ENCODE data around the gene BTBD3.

BTBD3 gene

GRCh38 chr20:11941593-11942246 is 24.0 kb downstream of the BTBD3 start:
- H3K4me3 ChIP-seq = no peak overlapping the region
- TF ChIP-seq CTCF (IDR thresholded peaks at IDR 0.05) = no peak
- no peak overlapping the region for H3K27ac ChIP-seq
- DNase-seq (ENCODE audit: low spot score) = no peak

- no peak for DNase-seq (ENCODE audit: low spot score)
- no peak for TF ChIP-seq CTCF (IDR thresholded peaks at IDR 0.05)
- H3K4me3 ChIP-seq = no peak overlapping the region
- no peak overlapping the region for H3K27ac ChIP-seq
Observed at GRCh38 chr20:11943778-11944177, 26.1 kb downstream of the BTBD3 start.

DNA sequence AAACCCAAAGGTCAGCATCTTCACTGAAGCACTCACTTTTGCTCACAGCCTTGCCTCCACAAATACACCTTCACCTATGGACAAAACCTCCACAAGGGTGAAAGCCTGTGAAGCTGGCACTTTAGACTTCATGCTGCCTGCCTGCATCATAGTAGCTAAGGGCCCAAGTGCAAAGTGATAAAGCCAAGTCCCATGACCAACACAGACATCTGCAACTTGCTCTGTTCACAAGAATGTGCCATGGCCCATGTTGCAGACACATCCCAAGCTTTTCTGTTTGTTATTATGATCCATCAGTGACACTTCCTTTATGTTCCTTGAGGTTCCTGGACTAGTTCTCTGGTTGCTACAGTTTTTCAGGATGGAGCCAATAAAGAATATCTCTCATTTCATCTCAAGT is 31.1 kb downstream of the BTBD3 start:
- Histone ChIP-seq H3K27ac (no peak overlapping the region), H3K4me3 (no peak overlapping the region)
- no peak for DNase-seq (ENCODE audit: low spot score)
- TF ChIP-seq CTCF (IDR thresholded peaks at IDR 0.05) = no peak

GRCh38 chr20:11949711-11950110 is 32.0 kb downstream of the BTBD3 start:
- no peak for TF ChIP-seq CTCF (IDR thresholded peaks at IDR 0.05)
- no peak overlapping the region for H3K4me3 ChIP-seq
- no peak overlapping the region for H3K27ac ChIP-seq
- no peak for DNase-seq (ENCODE audit: low spot score)

- TF ChIP-seq CTCF (IDR thresholded peaks at IDR 0.05) = no peak
- no peak for DNase-seq (ENCODE audit: low spot score)
- Histone ChIP-seq H3K4me3 (no peak overlapping the region), H3K27ac (no peak overlapping the region)
Observed at GRCh38 chr20:11951696-11952095, 34.0 kb downstream of the BTBD3 start.

- TF ChIP-seq CTCF (IDR thresholded peaks at IDR 0.05) = no peak
- DNase-seq (ENCODE audit: low spot score) = no peak
- no peak overlapping the region for H3K27ac ChIP-seq
- no peak overlapping the region for H3K4me3 ChIP-seq
Observed at GRCh38 chr20:11952639-11953038, 34.9 kb downstream of the BTBD3 start.

DNA sequence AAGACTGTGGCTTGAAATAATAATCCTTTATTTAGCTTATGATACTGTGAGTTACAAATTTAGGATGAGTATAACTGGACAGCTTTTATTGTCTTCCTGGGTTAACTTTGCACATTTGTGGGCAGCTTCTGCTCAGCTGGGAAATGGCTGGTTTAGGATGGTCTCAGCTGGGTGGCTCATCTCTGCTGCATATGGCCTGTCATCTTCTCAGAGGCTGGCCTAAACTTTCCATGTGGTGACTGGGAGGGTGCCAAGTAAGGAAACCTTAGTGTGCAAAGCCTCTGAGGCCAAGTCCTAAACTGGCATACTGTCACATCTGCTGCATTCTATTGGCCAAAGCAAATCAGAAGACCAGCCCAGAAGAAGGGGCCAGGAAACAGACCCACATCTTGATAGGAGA is 40.2 kb downstream of the BTBD3 start:
- TF ChIP-seq CTCF (IDR thresholded peaks at IDR 0.05) = no peak
- DNase-seq (ENCODE audit: low spot score) = no peak
- no peak overlapping the region for H3K27ac ChIP-seq
- H3K4me3 ChIP-seq = no peak overlapping the region

All from coronary artery (tissue), 2 donors.